Osteoblast (primary cell): ENCODE measurements around the gene TRIM37. TPM values are rescaled to one million over a fixed set of nuclear protein-coding genes. Genes with fewer than 3 reads are reported as not detected.

Experiments used
- DNase-seq: peaks from one replicate; pipeline ENCODE4 v3.0.0; 2011; ENCODE audit warnings: low spot score, mixed read lengths; ENCODE audit not compliant: insufficient read length; ENCODE audit errors: missing footprints
- H2AFZ ChIP-seq: 2 replicates; pipeline ENCODE4 v1.6.0; 2011; ENCODE audit warnings: mild to moderate bottlenecking, low read length
- H3K27ac ChIP-seq: 2 replicates; pipeline ENCODE4 v1.5.1; 2011; ENCODE audit warnings: mild to moderate bottlenecking, low read depth, low read length, moderate library complexity
- H3K27me3 ChIP-seq: 2 replicates; pipeline ENCODE4 v1.6.0; 2012; ENCODE audit warnings: mild to moderate bottlenecking, control low read depth, inconsistent platforms, low read length, moderate library complexity; ENCODE audit not compliant: insufficient read depth
- H3K36me3 ChIP-seq: 2 replicates; pipeline ENCODE4 v1.5.1; 2011; ENCODE audit warnings: mild to moderate bottlenecking, low read length, control low read depth, moderate library complexity; ENCODE audit not compliant: insufficient read depth
- H3K4me1 ChIP-seq: 2 replicates; pipeline ENCODE4 v1.5.1; 2011; ENCODE audit warnings: mild to moderate bottlenecking, low read length, control low read depth, moderate library complexity; ENCODE audit not compliant: insufficient read depth
- H3K4me2 ChIP-seq: 2 replicates; pipeline ENCODE4 v1.6.0; 2011; ENCODE audit warnings: mild to moderate bottlenecking, low read length; ENCODE audit not compliant: insufficient read depth
- H3K4me3 ChIP-seq: fragments of 200-600 bp; sonication (generic); 3 replicates; pipeline ENCODE4 v1.5.1; 2012; ENCODE audit warnings: mild to moderate bottlenecking, low read length, inconsistent platforms; ENCODE audit not compliant: insufficient read depth
- H3K79me2 ChIP-seq: 2 replicates; pipeline ENCODE4 v1.6.0; 2012; ENCODE audit warnings: mild to moderate bottlenecking, low read length, control low read depth, inconsistent platforms; ENCODE audit not compliant: insufficient read depth
- H3K9me3 ChIP-seq: 2 replicates; pipeline ENCODE4 v1.5.1; 2011; ENCODE audit warnings: low read depth, low read length, control low read depth
- H4K20me1 ChIP-seq: 2 replicates; pipeline ENCODE4 v1.6.0; 2012; ENCODE audit warnings: mild to moderate bottlenecking, low read length, control low read depth; ENCODE audit not compliant: insufficient read depth
- CTCF ChIP-seq: IDR thresholded peaks from 2 replicates; pipeline ENCODE4 v1.5.1; 2011; ENCODE audit warnings: mild to moderate bottlenecking, low read depth, low read length, moderate library complexity; ENCODE audit errors: extremely low read depth
- total RNA-seq: library from RNA; depleted of rRNA; stranded (reverse); fragments of >200 nt; gene quantifications from 2 replicates; pipeline ENCODE4 v1.2.3, GENCODE V29; 2012

TRIM37 gene
- total RNA-seq, 1 donor: 40.5 TPM

GRCh38 chr17:58976541-58976940 is 130.1 kb downstream of the TRIM37 start:
- no peaks in the 10 kb centered on the region for H3K27me3 ChIP-seq
- H3K4me1 ChIP-seq: no peaks in the 10 kb centered on the region
- no peaks in the 10 kb centered on the region for H3K36me3 ChIP-seq
- no peaks in the 10 kb centered on the region for H3K79me2 ChIP-seq
- H3K9me3 ChIP-seq: no peaks in the 10 kb centered on the region
- no peaks in the 10 kb centered on the region for H4K20me1 ChIP-seq
- no peak for DNase-seq
- H2AFZ ChIP-seq: no peak overlapping the region
- no peak for TF ChIP-seq CTCF
- H3K4me3 ChIP-seq: no peak overlapping the region
- no peak overlapping the region for H3K27ac ChIP-seq
- H3K4me2 ChIP-seq: no peak overlapping the region

GRCh38 chr17:58974354-58974753 is 132.3 kb downstream of the TRIM37 start:
- TF ChIP-seq CTCF: no peak
- Histone ChIP-seq H3K36me3 (no peaks in the 10 kb centered on the region), H3K9me3 (no peaks in the 10 kb centered on the region), H4K20me1 (no peaks in the 10 kb centered on the region), H2AFZ (no peak overlapping the region), H3K4me1 (peaks cover 10% of the 10 kb centered on the region), H3K79me2 (no peaks in the 10 kb centered on the region), H3K4me2 (no peak overlapping the region), H3K27me3 (no peaks in the 10 kb centered on the region), H3K4me3 (no peak overlapping the region), H3K27ac (no peak overlapping the region)
- DNase-seq: no peak

- Histone ChIP-seq H3K27me3 (no peaks in the 10 kb centered on the region), H3K9me3 (no peaks in the 10 kb centered on the region), H3K4me3 (no peak overlapping the region), H4K20me1 (no peaks in the 10 kb centered on the region), H3K79me2 (no peaks in the 10 kb centered on the region), H3K4me1 (peaks cover 21% of the 10 kb centered on the region), H2AFZ (peak overlapping the region; percentile 8), H3K27ac (peak overlapping the region; percentile 50), H3K4me2 (no peak overlapping the region), H3K36me3 (no peaks in the 10 kb centered on the region)
- no peak for TF ChIP-seq CTCF
- DNase-seq: peak; percentile 66
Measured at GRCh38 chr17:58970609-58971450, 135.8 kb downstream of the TRIM37 start.

GRCh38 chr17:58969612-58970011 is 137.1 kb downstream of the TRIM37 start:
- no peak for TF ChIP-seq CTCF
- H3K36me3 ChIP-seq: no peaks in the 10 kb centered on the region
- H3K4me2 ChIP-seq: peak overlapping the region; percentile 83
- DNase-seq: no peak
- no peaks in the 10 kb centered on the region for H4K20me1 ChIP-seq
- no peak overlapping the region for H3K4me3 ChIP-seq
- H3K27me3 ChIP-seq: no peaks in the 10 kb centered on the region
- H2AFZ ChIP-seq: peak overlapping the region; percentile 86
- H3K4me1 ChIP-seq: peaks cover 21% of the 10 kb centered on the region
- H3K79me2 ChIP-seq: no peaks in the 10 kb centered on the region
- peak overlapping the region; percentile 36 for H3K27ac ChIP-seq
- no peaks in the 10 kb centered on the region for H3K9me3 ChIP-seq
